Measurements from ENCODE around the gene PDE8B.

PDE8B gene

GRCh38 chr5:77461287-77461686 lies 250.8 kb downstream of the PDE8B start:
- TF ChIP-seq NFIC (IDR thresholded peaks at IDR 0.05) (no peak), CREB1 (IDR thresholded peaks at IDR 0.05; ENCODE audit: low read depth) (no peak)

- no peak for TF ChIP-seq YY1 (IDR thresholded peaks at IDR 0.05; ENCODE audit: low read depth)
- TF ChIP-seq MAX (IDR thresholded peaks at IDR 0.05) = no peak
- TF ChIP-seq CEBPB (IDR thresholded peaks at IDR 0.05) = no peak
Observed at GRCh38 chr5:77463905-77464304, 253.4 kb downstream of the PDE8B start.

All from Ishikawa (cell line).